B cell (primary cell): ENCODE data around the gene WT1. TPM values are rescaled to one million over a fixed set of nuclear protein-coding genes. Genes with fewer than 3 reads are reported as not detected.
A peak's percentile ranks its signal among the peaks of the same experiment; 100 is the strongest.

ENCODE experiments used
- ATAC-seq: fragments of 200-7000 bp; cut with Tn5 transposase; one replicate; pipeline ENCODE4 v1.10.0; 2021; ENCODE audit warnings: low read depth, mild to moderate bottlenecking, moderate number of reproducible peaks, moderate library complexity
- CTCF ChIA-PET: fragments of 350-600 bp; sonication (Branson Sonifier 250); formaldehyde crosslinking; loops from one replicate; lab custom pipeline; 2021; ENCODE audit warnings: antibody characterized with exemption, inconsistent platforms; lab: Charles Lee
- POLR2A ChIA-PET: fragments of 350-600 bp; sonication (Branson Sonifier 250); formaldehyde crosslinking; loops from one replicate; lab custom pipeline; 2021; ENCODE audit warnings: antibody characterized with exemption; lab: Charles Lee
- DNase-seq: peaks from one replicate; pipeline ENCODE4 v3.0.0; 2013
- H2AFZ ChIP-seq: 2 replicates; pipeline ENCODE4 v1.6.1; 2012; ENCODE audit warnings: mild to moderate bottlenecking, low read depth, low read length; ENCODE audit not compliant: insufficient read depth, poor library complexity, severe bottlenecking
- H3K27ac ChIP-seq, 2 donors: 1 replicate in 1 of 2; 2 replicates in 1 of 2; pipeline ENCODE4 v1.5.1; 2012 to 2013; ENCODE audit warnings: low read length in 2 of 2, mild to moderate bottlenecking in 2 of 2, moderate library complexity in 1 of 2
- H3K27me3 ChIP-seq, 4 experiments: fragments of 200-600 bp in 1 of 4; sonication (generic) in 1 of 4; replicated peaks in 1 of 4; 1 replicate in 2 of 4; 2 replicates in 2 of 4; pipeline versions ENCODE4 v1.6.1 to v1.7.0; 2013 to 2016; ENCODE audit warnings: low read length in 3 of 4, mild to moderate bottlenecking in 2 of 4, mixed read lengths in 1 of 4, moderate library complexity in 1 of 4; ENCODE audit not compliant: insufficient read depth in 4 of 4, control insufficient read depth in 3 of 4; ENCODE audit errors: control extremely low read depth in 1 of 4
- H3K36me3 ChIP-seq, 2 experiments: replicated peaks in 1 of 2; 1 replicate in 1 of 2; 2 replicates in 1 of 2; pipeline versions ENCODE4 v1.6.1 to v1.7.1; 2013; ENCODE audit warnings: low read length in 1 of 2; ENCODE audit not compliant: insufficient read depth in 2 of 2, control insufficient read depth in 1 of 2; ENCODE audit errors: control extremely low read depth in 1 of 2, extremely low read depth in 1 of 2
- H3K4me1 ChIP-seq, 2 donors: fragments of 200-600 bp in 1 of 2; sonication (generic) in 1 of 2; 1 replicate in 1 of 2; 2 replicates in 1 of 2; pipeline versions ENCODE4 v1.5.1 to v1.6.1; 2013 to 2017; ENCODE audit warnings: low read length in 2 of 2; ENCODE audit not compliant: control insufficient read depth in 2 of 2, insufficient read depth in 2 of 2
- H3K4me2 ChIP-seq: replicated peaks from 2 replicates; pipeline ENCODE3; 2012; ENCODE audit warnings: mild to moderate bottlenecking, low read depth, low read length; ENCODE audit not compliant: poor library complexity, severe bottlenecking
- H3K4me3 ChIP-seq, 5 experiments: fragments of 200-600 bp in 1 of 5; sonication (generic) in 1 of 5; 1 replicate in 3 of 5; 2 replicates in 2 of 5; pipeline versions ENCODE4 v1.5.1 to v1.7.0; 2011 to 2016; ENCODE audit warnings: low read length in 4 of 5, mild to moderate bottlenecking in 4 of 5, low read depth in 2 of 5, control low read depth in 1 of 5, moderate library complexity in 1 of 5; ENCODE audit not compliant: insufficient read depth in 1 of 5; ENCODE audit errors: control extremely low read depth in 1 of 5, extremely low read depth in 1 of 5
- H3K79me2 ChIP-seq: fragments of 200-600 bp; sonication (generic); one replicate; pipeline ENCODE4 v1.6.0; 2016; ENCODE audit warnings: low read length; ENCODE audit not compliant: control insufficient read depth, insufficient read depth
- H3K9ac ChIP-seq: fragments of 200-600 bp; sonication (generic); 2 replicates; pipeline ENCODE4 v1.6.1; 2017; ENCODE audit warnings: mild to moderate bottlenecking, low read length, moderate library complexity
- H3K9me3 ChIP-seq, 3 donors: one replicate each; pipeline versions ENCODE4 v1.6.1 to v1.7.1; 2013; ENCODE audit warnings: low read length in 2 of 3; ENCODE audit not compliant: control insufficient read depth in 2 of 3, insufficient read depth in 1 of 3; ENCODE audit errors: control extremely low read depth in 1 of 3
- H4K20me1 ChIP-seq: 2 replicates; pipeline ENCODE4 v1.6.0; 2012; ENCODE audit warnings: mild to moderate bottlenecking, low read length; ENCODE audit not compliant: insufficient read depth, control insufficient read depth, poor library complexity, severe bottlenecking
- H3K27ac Mint-ChIP-seq: one replicate; pipeline ENCODE4 v1.8.0; 2021; ENCODE audit warnings: mixed read lengths
- H3K27me3 Mint-ChIP-seq: one replicate; pipeline ENCODE4 v1.8.0; 2021; ENCODE audit warnings: mixed read lengths
- H3K4me1 Mint-ChIP-seq: one replicate; pipeline ENCODE4 v1.8.0; 2021; ENCODE audit warnings: mixed read lengths
- H3K4me3 Mint-ChIP-seq: one replicate; pipeline ENCODE4 v1.8.0; 2021; ENCODE audit warnings: mixed read lengths
- H3K9me3 Mint-ChIP-seq: one replicate; pipeline ENCODE4 v1.8.0; 2022; ENCODE audit warnings: mixed read lengths; ENCODE audit not compliant: insufficient read depth
- EZH2 ChIP-seq: IDR thresholded peaks from 2 replicates; pipeline ENCODE4 v1.6.1; 2012; ENCODE audit warnings: borderline replicate concordance, low read depth, mild to moderate bottlenecking, moderate library complexity, low read length; ENCODE audit not compliant: insufficient read depth, poor library complexity, severe bottlenecking
- WGBS: methylation state at CpG from one replicate; pipeline ENCODE4 v1.1.5; 2013; ENCODE audit warnings: missing lambda C conversion rate; ENCODE audit not compliant: insufficient coverage; 5-methylcytosine and 5-hydroxymethylcytosine counted together
- intact Hi-C: fragments of 100-400 bp; cut with micrococcal nuclease; formaldehyde crosslinking; loops from one replicate; pipeline ENCODE4 v1.10.0; 2022
- polyA plus RNA-seq: library from polyadenylated mRNA; depleted of rRNA; stranded (reverse); fragments of >200 nt; gene quantifications from 2 replicates; pipeline ENCODE4 v1.2.3, GENCODE V29; 2012
- total RNA-seq, 2 donors: library from RNA; stranded (reverse); fragments of 120-200 nt in 1 of 2; gene quantifications; 1 replicate in 1 of 2; 2 replicates in 1 of 2; pipeline versions ENCODE4 v1.2.3 to v1.2.4, GENCODE V29; 2013 to 2022
- TF ChIP-seq, protein P1 (sequence below): fragments of 200-600 bp; IDR thresholded peaks from one replicate; pipeline ENCODE4 v1.8.0; 2022; ENCODE audit warnings: antibody characterized with exemption, mild to moderate bottlenecking

WT1 gene
- total and polyA plus RNA-seq, 2 donors (not counting 1 experiment from before 2014, with no cell fraction given): not detected

DNA sequence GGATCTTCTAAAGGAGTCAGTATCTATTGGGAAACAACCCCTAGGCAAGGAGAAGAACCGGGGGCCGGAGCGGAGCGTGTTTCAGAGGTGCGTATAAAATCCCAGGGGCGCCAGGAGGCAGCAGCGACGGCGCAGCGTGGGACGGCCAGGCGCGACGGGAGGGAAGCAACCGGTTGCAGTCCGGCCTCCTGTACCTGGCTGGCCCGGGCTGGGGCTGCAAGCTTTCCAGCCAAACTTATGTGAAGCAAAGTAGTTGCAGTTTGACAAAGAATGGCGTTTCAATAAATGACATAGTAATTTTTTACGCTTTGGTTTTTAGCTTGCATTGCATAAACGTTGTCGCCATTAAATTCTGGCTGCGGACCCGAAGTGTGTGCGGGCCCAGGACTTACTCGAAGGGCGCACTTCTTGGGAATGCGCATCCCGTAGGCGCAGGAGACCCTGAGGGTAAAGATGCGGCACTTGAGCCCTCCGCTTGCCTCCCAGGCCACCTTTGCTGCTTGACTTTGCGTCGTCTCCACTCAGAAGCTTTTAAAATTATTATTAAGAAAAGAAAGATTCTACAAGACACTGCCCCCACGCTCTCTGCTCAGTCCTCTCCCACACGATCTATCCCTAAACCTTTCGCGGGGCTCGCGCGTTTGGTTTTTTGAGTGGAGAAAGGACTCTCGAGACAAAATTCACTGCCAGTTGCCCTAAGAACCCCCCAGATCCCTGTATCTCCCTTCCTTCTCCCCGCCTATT is 1.6 kb upstream of the WT1 start:
- H3K4me3 Mint-ChIP-seq: no peak overlapping the region
- intact Hi-C loops: no loop called here
- CTCF ChIA-PET: no interaction called here

More for the DNA sequence above, 1.6 kb upstream of the WT1 start:
- no peak overlapping the region for H3K4me3 ChIP-seq
- H3K27me3 ChIP-seq: peaks cover 0 to 76% (median 43%) of the 10 kb centered on the region in 4 experiments
- no peaks in the 10 kb centered on the region for H3K36me3 ChIP-seq
- TF ChIP-seq, protein P1, sequence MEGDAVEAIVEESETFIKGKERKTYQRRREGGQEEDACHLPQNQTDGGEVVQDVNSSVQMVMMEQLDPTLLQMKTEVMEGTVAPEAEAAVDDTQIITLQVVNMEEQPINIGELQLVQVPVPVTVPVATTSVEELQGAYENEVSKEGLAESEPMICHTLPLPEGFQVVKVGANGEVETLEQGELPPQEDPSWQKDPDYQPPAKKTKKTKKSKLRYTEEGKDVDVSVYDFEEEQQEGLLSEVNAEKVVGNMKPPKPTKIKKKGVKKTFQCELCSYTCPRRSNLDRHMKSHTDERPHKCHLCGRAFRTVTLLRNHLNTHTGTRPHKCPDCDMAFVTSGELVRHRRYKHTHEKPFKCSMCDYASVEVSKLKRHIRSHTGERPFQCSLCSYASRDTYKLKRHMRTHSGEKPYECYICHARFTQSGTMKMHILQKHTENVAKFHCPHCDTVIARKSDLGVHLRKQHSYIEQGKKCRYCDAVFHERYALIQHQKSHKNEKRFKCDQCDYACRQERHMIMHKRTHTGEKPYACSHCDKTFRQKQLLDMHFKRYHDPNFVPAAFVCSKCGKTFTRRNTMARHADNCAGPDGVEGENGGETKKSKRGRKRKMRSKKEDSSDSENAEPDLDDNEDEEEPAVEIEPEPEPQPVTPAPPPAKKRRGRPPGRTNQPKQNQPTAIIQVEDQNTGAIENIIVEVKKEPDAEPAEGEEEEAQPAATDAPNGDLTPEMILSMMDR: no peak
- no peak for TF ChIP-seq EZH2
- peaks cover 26% of the 10 kb centered on the region for H3K4me1 Mint-ChIP-seq
- peaks cover 63% of the 10 kb centered on the region for H3K27me3 Mint-ChIP-seq
- no peak overlapping the region for H3K4me2 ChIP-seq
- H3K4me1 ChIP-seq: peaks cover 19% of the 10 kb centered on the region in 2 donors
- 9% methylated on average over 36 of the region's 42 CpGs for WGBS
- DNase-seq: no peak
- peaks cover 0 to 38% (median 0%) of the 10 kb centered on the region in 3 donors for H3K9me3 ChIP-seq
- no peaks in the 10 kb centered on the region for H3K79me2 ChIP-seq
- peak overlapping the region; percentile 5 for H2AFZ ChIP-seq
- no peak for ATAC-seq
- H3K9me3 Mint-ChIP-seq: no peaks in the 10 kb centered on the region
- H3K9ac ChIP-seq: no peak overlapping the region
- no peak overlapping the region for H3K27ac Mint-ChIP-seq
- no peak overlapping the region for H3K27ac ChIP-seq
- POLR2A ChIA-PET: no interaction called here
- no peaks in the 10 kb centered on the region for H4K20me1 ChIP-seq
